ENCODE data around the gene IL31RA.

Gene IL31RA

GRCh38 chr5:55888205-55888604 is 37.0 kb downstream of the IL31RA start:
- Histone ChIP-seq H3K27ac (ENCODE audit: low read depth, low read length) (no peak overlapping the region), H3K4me1 (ENCODE audit: control insufficient read depth, low read length) (no peaks in the 10 kb centered on the region), H3F3A (ENCODE audit: control insufficient read depth, insufficient read depth) (no peaks in the 10 kb centered on the region), H3K9me3 (ENCODE audit: control insufficient read depth, insufficient read depth, low read length) (no peaks in the 10 kb centered on the region), H3K79me2 (ENCODE audit: control insufficient read depth, low read length) (no peaks in the 10 kb centered on the region), H4K20me1 (ENCODE audit: control insufficient read depth, insufficient read depth, low read depth, low read length) (no peaks in the 10 kb centered on the region), H3K4me2 (ENCODE audit: low read length) (no peak overlapping the region), H3K4me3 (ENCODE audit: low read length) (no peak overlapping the region), H3K27me3 (ENCODE audit: control insufficient read depth, low read length) (no peaks in the 10 kb centered on the region), H3K36me3 (ENCODE audit: control insufficient read depth, low read length) (no peaks in the 10 kb centered on the region), H3K9me2 (replicated peaks; ENCODE audit: control insufficient read depth, low read length) (no peaks in the 10 kb centered on the region)
- TF ChIP-seq CTCF (IDR thresholded peaks at IDR 0.05; ENCODE audit: low read depth, low read length, poor library complexity, severe bottlenecking) (no peak), EZH2phosphoT487 (IDR thresholded peaks at IDR 0.05; ENCODE audit: borderline replicate concordance, low read length) (no peak)

GRCh38 chr5:55892479-55892878 is 41.3 kb downstream of the IL31RA start:
- H3F3A ChIP-seq (ENCODE audit: control insufficient read depth, insufficient read depth), result no peaks in the 10 kb centered on the region
- H3K9me3 ChIP-seq (ENCODE audit: control insufficient read depth, insufficient read depth, low read length), result no peaks in the 10 kb centered on the region
- no peak overlapping the region for H3K4me3 ChIP-seq (ENCODE audit: low read length)
- H3K4me1 ChIP-seq (ENCODE audit: control insufficient read depth, low read length), result no peaks in the 10 kb centered on the region
- no peaks in the 10 kb centered on the region for H3K79me2 ChIP-seq (ENCODE audit: control insufficient read depth, low read length)
- H3K4me2 ChIP-seq (ENCODE audit: low read length), result no peak overlapping the region
- no peaks in the 10 kb centered on the region for H3K36me3 ChIP-seq (ENCODE audit: control insufficient read depth, low read length)
- no peaks in the 10 kb centered on the region for H3K27me3 ChIP-seq (ENCODE audit: control insufficient read depth, low read length)
- no peak overlapping the region for H3K27ac ChIP-seq (ENCODE audit: low read depth, low read length)
- no peaks in the 10 kb centered on the region for H3K9me2 ChIP-seq (replicated peaks; ENCODE audit: control insufficient read depth, low read length)
- no peaks in the 10 kb centered on the region for H4K20me1 ChIP-seq (ENCODE audit: control insufficient read depth, insufficient read depth, low read depth, low read length)
- no peak for TF ChIP-seq EZH2phosphoT487 (IDR thresholded peaks at IDR 0.05; ENCODE audit: borderline replicate concordance, low read length)
- TF ChIP-seq CTCF (IDR thresholded peaks at IDR 0.05; ENCODE audit: low read depth, low read length, poor library complexity, severe bottlenecking), result no peak

- Histone ChIP-seq H3F3A (ENCODE audit: control insufficient read depth, insufficient read depth) (no peaks in the 10 kb centered on the region), H3K36me3 (ENCODE audit: control insufficient read depth, low read length) (no peaks in the 10 kb centered on the region), H3K9me2 (replicated peaks; ENCODE audit: control insufficient read depth, low read length) (no peaks in the 10 kb centered on the region), H3K27me3 (ENCODE audit: control insufficient read depth, low read length) (no peaks in the 10 kb centered on the region), H3K4me2 (ENCODE audit: low read length) (no peak overlapping the region), H3K4me1 (ENCODE audit: control insufficient read depth, low read length) (no peaks in the 10 kb centered on the region), H3K27ac (ENCODE audit: low read depth, low read length) (no peak overlapping the region), H3K9me3 (ENCODE audit: control insufficient read depth, insufficient read depth, low read length) (no peaks in the 10 kb centered on the region), H3K4me3 (ENCODE audit: low read length) (no peak overlapping the region), H3K79me2 (ENCODE audit: control insufficient read depth, low read length) (no peaks in the 10 kb centered on the region), H4K20me1 (ENCODE audit: control insufficient read depth, insufficient read depth, low read depth, low read length) (no peaks in the 10 kb centered on the region)
- TF ChIP-seq EZH2phosphoT487 (IDR thresholded peaks at IDR 0.05; ENCODE audit: borderline replicate concordance, low read length) (no peak), CTCF (IDR thresholded peaks at IDR 0.05; ENCODE audit: low read depth, low read length, poor library complexity, severe bottlenecking) (no peak)
These were observed 43.0 kb downstream of the IL31RA start for GRCh38 chr5:55894135-55894534.

- Histone ChIP-seq H3K4me1 (ENCODE audit: control insufficient read depth, low read length) (no peaks in the 10 kb centered on the region), H3K9me2 (replicated peaks; ENCODE audit: control insufficient read depth, low read length) (no peaks in the 10 kb centered on the region), H3K4me2 (ENCODE audit: low read length) (no peak overlapping the region), H3K27me3 (ENCODE audit: control insufficient read depth, low read length) (no peaks in the 10 kb centered on the region), H3K27ac (ENCODE audit: low read depth, low read length) (no peak overlapping the region), H3K9me3 (ENCODE audit: control insufficient read depth, insufficient read depth, low read length) (no peaks in the 10 kb centered on the region), H3K79me2 (ENCODE audit: control insufficient read depth, low read length) (no peaks in the 10 kb centered on the region), H3K36me3 (ENCODE audit: control insufficient read depth, low read length) (no peaks in the 10 kb centered on the region), H3F3A (ENCODE audit: control insufficient read depth, insufficient read depth) (no peaks in the 10 kb centered on the region), H4K20me1 (ENCODE audit: control insufficient read depth, insufficient read depth, low read depth, low read length) (no peaks in the 10 kb centered on the region), H3K4me3 (ENCODE audit: low read length) (no peak overlapping the region)
- no peak for TF ChIP-seq EZH2phosphoT487 (IDR thresholded peaks at IDR 0.05; ENCODE audit: borderline replicate concordance, low read length)
- TF ChIP-seq CTCF (IDR thresholded peaks at IDR 0.05; ENCODE audit: low read depth, low read length, poor library complexity, severe bottlenecking), result no peak
These were observed 44.2 kb downstream of the IL31RA start for GRCh38 chr5:55895346-55895745.
